Adrenal gland (tissue), 12 donors: ENCODE measurements around the gene ABHD4. TPM values are rescaled to one million over a fixed set of nuclear protein-coding genes. Genes with fewer than 3 reads are reported as not detected.

Experiments used
- DNase-seq, 7 donors: peaks; one replicate each; pipeline ENCODE4 v3.0.0-alpha.2; 2019 to 2020
- H3K27ac ChIP-seq, 5 donors: fragments of 200-600 bp; sonication (generic) in 4 of 5; 1 replicate in 3 of 5; 2 replicates in 2 of 5; pipeline versions ENCODE4 v1.5.1 to v1.8.0; 2016 to 2020; ENCODE audit warnings: mild to moderate bottlenecking in 1 of 5
- H3K27me3 ChIP-seq: fragments of 200-600 bp; 2 replicates; pipeline ENCODE4 v1.8.0; 2021
- H3K36me3 ChIP-seq, 2 donors: fragments of 200-600 bp; replicated peaks in 1 of 2; 1 replicate in 1 of 2; 2 replicates in 1 of 2; pipeline versions ENCODE4 v1.5.1 to v1.8.0; 2018 to 2022
- H3K4me1 ChIP-seq, 2 donors: fragments of 200-600 bp; replicated peaks in 1 of 2; 1 replicate in 1 of 2; 2 replicates in 1 of 2; pipeline versions ENCODE4 v1.5.1 to v1.8.0; 2018 to 2021
- H3K4me3 ChIP-seq, 4 donors: fragments of 200-600 bp; sonication (generic) in 3 of 4; one replicate each; pipeline ENCODE4 v1.5.1; 2016 to 2018
- H3K9me3 ChIP-seq, 3 donors: fragments of 200-600 bp; sonication (generic) in 1 of 3; replicated peaks in 1 of 3; 1 replicate in 2 of 3; 2 replicates in 1 of 3; pipeline versions ENCODE4 v1.5.1 to v1.8.0; 2016 to 2021
- POLR2A ChIP-seq, 2 donors: fragments of 450-650 bp; IDR thresholded peaks; one replicate each; pipeline ENCODE4 v1.6.1; 2017; ENCODE audit warnings: antibody characterized with exemption in 2 of 2, mild to moderate bottlenecking in 2 of 2, moderate library complexity in 1 of 2
- WGBS, 4 donors: extraction: QIAGEN DNeasy Blood & Tissue Kit in 2 of 4; methylation state at CpG; one replicate each; pipeline versions ENCODE4 v1.1.5 to v1.1.7; 2013 to 2017; 5-methylcytosine and 5-hydroxymethylcytosine counted together
- intact Hi-C, 2 donors: fragments of 100-400 bp; cut with DNase I; formaldehyde crosslinking; loops; one replicate each; pipeline versions ENCODE4 v1.14.1 to v1.15.0; 2022 to 2023
- polyA plus RNA-seq, 3 donors: library from polyadenylated mRNA; stranded (reverse); fragments of 200-250 nt in 2 of 3; fragments of 350-450 nt in 1 of 3; fragmentation: Illumina TruSeq in 1 of 3; extraction: RNeasy Lipid Tissue Mini Kit (QIAGEN cat#74804) in 1 of 3; gene quantifications; one replicate each; pipeline ENCODE4 v1.2.3, GENCODE V29; 2013 to 2014
- total RNA-seq, 9 donors: library from RNA; depleted of rRNA in 4 of 9; stranded (reverse); fragments of >200 nt in 4 of 9; fragments of 120-200 nt in 1 of 9; fragmentation: NEBNext Ultra II Directional in 1 of 9; extraction: Animal tissue kit (Norgen Biotek cat#: 25700) in 1 of 9; gene quantifications; one replicate each; pipeline versions ENCODE4 v1.1.0 to v1.2.4, GENCODE V29; 2013 to 2023
- TF ChIP-seq, protein P1 (sequence below), 6 experiments: fragments of 450-650 bp in 4 of 6; fragments of 200-600 bp in 2 of 6; sonication (generic) in 1 of 6; IDR thresholded peaks; 1 replicate in 5 of 6; 2 replicates in 1 of 6; pipeline versions ENCODE4 v1.5.1 to v1.8.0; 2016 to 2021; ENCODE audit warnings: antibody characterized with exemption in 6 of 6, mild to moderate bottlenecking in 2 of 6, moderate library complexity in 1 of 6
- donor health status: healthy with polysubstance abuse.
- donor health status: Bipolar disorder and iron deficiency.
- donor health status: DM: yes; HTN: yes; CAD: no.
- donor health status: DM: no; HTN: no; CAD: no.
- donor health status: DM: no; HTN: no; CAD: no.
- donor health status: DM: yes; HTN: yes; CAD: no.

ABHD4 gene
- total and polyA plus RNA-seq, 12 donors: 21.4 to 93.4 (median 43.5) TPM

GRCh38 chr14:22656945-22657731 lies 59.0 kb downstream of the ABHD4 start:
- intact Hi-C loops: loop anchor here (10.0 kb wide), 2 partner anchors 102 to 158 kb away; partner anchors contain the start of gene SLC7A7 (in 1 of the 2)
- H3K4me1 ChIP-seq: no peaks in the 10 kb centered on the region

GRCh38 chr14:22657861-22658260 lies 59.8 kb downstream of the ABHD4 start:
- no peaks in the 10 kb centered on the region for H3K9me3 ChIP-seq
- intact Hi-C loops: loop anchor here (10.0 kb wide), 2 partner anchors 103 to 157 kb away; partner anchors contain the start of gene SLC7A7 (in 1 of the 2)
- H3K27me3 ChIP-seq: no peaks in the 10 kb centered on the region
- H3K4me1 ChIP-seq: no peaks in the 10 kb centered on the region
- no peaks in the 10 kb centered on the region for H3K36me3 ChIP-seq
- no peak overlapping the region for H3K4me3 ChIP-seq
- H3K27ac ChIP-seq: no peak overlapping the region
- WGBS, 4 donors: 79 to 100% (median 90%) methylated on average over 1 of the region's 1 CpG
- no peak for DNase-seq
- TF ChIP-seq, protein P1, sequence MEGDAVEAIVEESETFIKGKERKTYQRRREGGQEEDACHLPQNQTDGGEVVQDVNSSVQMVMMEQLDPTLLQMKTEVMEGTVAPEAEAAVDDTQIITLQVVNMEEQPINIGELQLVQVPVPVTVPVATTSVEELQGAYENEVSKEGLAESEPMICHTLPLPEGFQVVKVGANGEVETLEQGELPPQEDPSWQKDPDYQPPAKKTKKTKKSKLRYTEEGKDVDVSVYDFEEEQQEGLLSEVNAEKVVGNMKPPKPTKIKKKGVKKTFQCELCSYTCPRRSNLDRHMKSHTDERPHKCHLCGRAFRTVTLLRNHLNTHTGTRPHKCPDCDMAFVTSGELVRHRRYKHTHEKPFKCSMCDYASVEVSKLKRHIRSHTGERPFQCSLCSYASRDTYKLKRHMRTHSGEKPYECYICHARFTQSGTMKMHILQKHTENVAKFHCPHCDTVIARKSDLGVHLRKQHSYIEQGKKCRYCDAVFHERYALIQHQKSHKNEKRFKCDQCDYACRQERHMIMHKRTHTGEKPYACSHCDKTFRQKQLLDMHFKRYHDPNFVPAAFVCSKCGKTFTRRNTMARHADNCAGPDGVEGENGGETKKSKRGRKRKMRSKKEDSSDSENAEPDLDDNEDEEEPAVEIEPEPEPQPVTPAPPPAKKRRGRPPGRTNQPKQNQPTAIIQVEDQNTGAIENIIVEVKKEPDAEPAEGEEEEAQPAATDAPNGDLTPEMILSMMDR (IDR thresholded peaks at IDR 0.05): peak in 5 of 6 experiments; percentile 27 to 45 (median 38)
- TF ChIP-seq POLR2A (IDR thresholded peaks at IDR 0.05): no peak

More at GRCh38 chr14:22656945-22657731, 59.0 kb downstream of the ABHD4 start:
- TF ChIP-seq, protein P1 (IDR thresholded peaks at IDR 0.05): no peak
- no peak for TF ChIP-seq POLR2A (IDR thresholded peaks at IDR 0.05)
- WGBS, 4 donors: 70 to 88% (median 78%) methylated on average over 8 of the region's 8 CpGs
- Histone ChIP-seq H3K4me3 (no peak overlapping the region), H3K9me3 (no peaks in the 10 kb centered on the region), H3K27ac (no peak overlapping the region), H3K27me3 (no peaks in the 10 kb centered on the region), H3K36me3 (no peaks in the 10 kb centered on the region)
- no peak for DNase-seq

DNA sequence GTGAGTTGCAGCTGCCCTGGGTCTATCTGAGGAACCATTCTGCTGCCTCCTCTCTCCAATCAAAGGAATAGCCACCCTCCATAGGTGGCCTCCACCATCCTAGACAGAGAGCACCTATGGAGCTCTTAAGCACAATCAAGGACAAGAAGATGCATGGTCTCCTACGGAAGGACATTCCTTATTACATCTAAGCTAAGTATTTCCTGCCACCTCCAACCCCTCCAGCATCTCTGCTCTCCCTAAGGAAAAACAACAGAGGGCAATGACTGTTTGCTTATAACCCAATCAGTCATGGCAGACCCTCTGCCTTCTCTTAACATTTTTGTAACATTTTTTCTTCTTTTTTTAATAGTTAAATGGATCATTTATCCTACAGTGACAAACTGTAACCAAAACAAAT lies 60.8 kb downstream of the ABHD4 start:
- H3K27ac ChIP-seq: no peak overlapping the region
- TF ChIP-seq, protein P1 (IDR thresholded peaks at IDR 0.05): no peak
- no peak for TF ChIP-seq POLR2A (IDR thresholded peaks at IDR 0.05)
- no peaks in the 10 kb centered on the region for H3K27me3 ChIP-seq
- no peaks in the 10 kb centered on the region for H3K9me3 ChIP-seq
- no peaks in the 10 kb centered on the region for H3K36me3 ChIP-seq
- WGBS, 4 donors: 46 to 67% (median 56%) methylated on average over 1 of the region's 1 CpG
- no peak for DNase-seq
- H3K4me3 ChIP-seq: no peak overlapping the region
- no peaks in the 10 kb centered on the region for H3K4me1 ChIP-seq
- intact Hi-C loops: loop anchor here (10.0 kb wide), 2 partner anchors 104 to 156 kb away; partner anchors contain the start of gene SLC7A7 (in 1 of the 2)

DNA sequence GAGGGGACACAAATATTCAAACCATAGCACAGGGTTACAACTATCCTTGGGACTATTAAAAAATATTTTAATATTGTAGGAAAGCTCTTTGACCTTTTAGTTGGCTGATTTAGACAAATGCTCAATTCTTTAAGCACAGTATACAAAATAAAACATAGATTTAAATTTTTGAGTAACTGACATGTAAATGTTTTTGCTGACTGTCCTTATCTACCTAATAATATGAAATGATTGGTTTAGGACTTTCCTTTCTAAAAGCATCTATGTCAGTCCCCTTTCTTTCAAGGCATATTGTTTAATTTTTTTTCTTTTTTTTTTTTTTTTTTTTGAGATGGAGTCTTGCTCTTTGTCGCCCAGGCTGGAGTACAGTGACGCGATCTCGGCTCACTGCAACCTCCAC lies 62.6 kb downstream of the ABHD4 start:
- no peaks in the 10 kb centered on the region for H3K27me3 ChIP-seq
- H3K36me3 ChIP-seq: no peaks in the 10 kb centered on the region
- H3K9me3 ChIP-seq: no peaks in the 10 kb centered on the region
- H3K4me3 ChIP-seq: no peak overlapping the region
- TF ChIP-seq POLR2A (IDR thresholded peaks at IDR 0.05): no peak
- TF ChIP-seq, protein P1 (IDR thresholded peaks at IDR 0.05): no peak
- WGBS, 4 donors: 88 to 93% (median 92%) methylated on average over 4 of the region's 4 CpGs
- H3K4me1 ChIP-seq: no peaks in the 10 kb centered on the region
- no peak for DNase-seq
- intact Hi-C loops: no loop called here
- H3K27ac ChIP-seq: no peak overlapping the region

Other genes starting within 250 kb of the ABHD4 start
- 100 to 1,000 TPM; 203 to 457 (median 319) TPM for gene DAD1, start 9.1 kb upstream of the ABHD4 start, total RNA-seq
- gene DAD1, start 9.1 kb upstream of the ABHD4 start, polyA plus RNA-seq: 100 to 1,000 TPM in 2 of 3 donors, 10 to 100 TPM in 1; 91.8 to 537 (median 190) TPM
- gene OR6J1, start 46.1 kb downstream of the ABHD4 start, total RNA-seq: not detected
- not detected for gene OR6J1, start 46.1 kb downstream of the ABHD4 start, polyA plus RNA-seq
- gene OXA1L, start 168.4 kb downstream of the ABHD4 start, total RNA-seq: 100 to 1,000 TPM in 8 of 9 donors, 10 to 100 TPM in 1; 79.9 to 183 (median 130) TPM
- gene OXA1L, start 168.4 kb downstream of the ABHD4 start, polyA plus RNA-seq: 100 to 1,000 TPM; 109 to 179 (median 168) TPM
- 10 to 100 TPM in 8 of 9 donors, 1 to 10 TPM in 1; 7.3 to 30.5 (median 18.6) TPM for gene SLC7A7, start 217.1 kb downstream of the ABHD4 start, total RNA-seq
- 10 to 100 TPM in 1 of 3 donors, 1 to 10 TPM in 2; 4.0 to 10.1 (median 6.5) TPM for gene SLC7A7, start 217.1 kb downstream of the ABHD4 start, polyA plus RNA-seq
- 100 to 1,000 TPM in 5 of 9 donors, 10 to 100 TPM in 4; 58.3 to 390 (median 111) TPM for gene MRPL52, start 231.6 kb downstream of the ABHD4 start, total RNA-seq
- 100 to 1,000 TPM in 2 of 3 donors, 10 to 100 TPM in 1; 66.0 to 337 (median 256) TPM for gene MRPL52, start 231.6 kb downstream of the ABHD4 start, polyA plus RNA-seq
- 100 to 1,000 TPM in 4 of 9 donors, 10 to 100 TPM in 5; 19.3 to 161 (median 91.8) TPM for gene MMP14, start 238.3 kb downstream of the ABHD4 start, total RNA-seq
- gene MMP14, start 238.3 kb downstream of the ABHD4 start, polyA plus RNA-seq: 10 to 100 TPM; 15.5 to 65.2 (median 17.0) TPM